Right atrium auricular region (tissue), 2 donors: ENCODE results near the gene CADM1. TPM values are rescaled to one million over a fixed set of nuclear protein-coding genes. Genes with fewer than 3 reads are reported as not detected.

Experiments
- DNase-seq: peaks from one replicate; pipeline ENCODE4 v3.0.0-alpha.2; 2019; ENCODE audit warnings: low spot score
- H3K27ac ChIP-seq, 2 donors: fragments of 200-600 bp; sonication (generic); 1 replicate in 1 of 2; 2 replicates in 1 of 2; pipeline ENCODE4 v1.5.1; 2016 to 2019
- H3K27me3 ChIP-seq, 2 donors: fragments of 200-600 bp; sonication (generic); one replicate each; pipeline versions ENCODE4 v1.5.1 to v1.6.0; 2017 to 2019
- H3K36me3 ChIP-seq: fragments of 200-600 bp; sonication (generic); one replicate; pipeline ENCODE4 v1.5.1; 2016
- H3K4me1 ChIP-seq, 2 donors: fragments of 200-600 bp; sonication (generic); one replicate each; pipeline versions ENCODE4 v1.5.1 to v1.6.0; 2017 to 2019
- H3K4me3 ChIP-seq, 2 donors: fragments of 200-600 bp; sonication (generic); 1 replicate in 1 of 2; 2 replicates in 1 of 2; pipeline ENCODE4 v1.5.1; 2017 to 2019; ENCODE audit warnings: mild to moderate bottlenecking in 1 of 2, moderate library complexity in 1 of 2
- H3K9me3 ChIP-seq, 2 donors: fragments of 200-600 bp; sonication (generic); one replicate each; pipeline ENCODE4 v1.5.1; 2019
- CTCF ChIP-seq, 2 donors: fragments of 200-600 bp; sonication (generic); IDR thresholded peaks; one replicate each; pipeline ENCODE4 v1.5.1; 2019; ENCODE audit warnings: antibody characterized with exemption in 2 of 2
- total RNA-seq, 2 donors: library from RNA; depleted of rRNA; stranded (reverse); fragments of >200 nt; gene quantifications; one replicate each; pipeline ENCODE4 v1.1.0, GENCODE V29; 2016

The CADM1 gene
- total RNA-seq, 2 donors from 2014 or later, result 19.8 to 33.9 TPM

GRCh38 chr11:115155978-115156377, 348.2 kb downstream of the CADM1 start:
- H3K4me3 ChIP-seq, result no peak overlapping the region
- no peaks in the 10 kb centered on the region for H3K27me3 ChIP-seq
- no peak for DNase-seq
- H3K27ac ChIP-seq, result no peak overlapping the region
- H3K9me3 ChIP-seq, result no peaks in the 10 kb centered on the region
- H3K36me3 ChIP-seq, result no peaks in the 10 kb centered on the region
- no peak for TF ChIP-seq CTCF (IDR thresholded peaks at IDR 0.05)
- H3K4me1 ChIP-seq, result no peaks in the 10 kb centered on the region

GRCh38 chr11:115155320-115155719, 348.9 kb downstream of the CADM1 start:
- no peak for TF ChIP-seq CTCF (IDR thresholded peaks at IDR 0.05)
- H3K9me3 ChIP-seq, result no peaks in the 10 kb centered on the region
- no peaks in the 10 kb centered on the region for H3K36me3 ChIP-seq
- no peak overlapping the region for H3K27ac ChIP-seq
- DNase-seq, result no peak
- no peak overlapping the region for H3K4me3 ChIP-seq
- H3K27me3 ChIP-seq, result no peaks in the 10 kb centered on the region
- H3K4me1 ChIP-seq, result no peaks in the 10 kb centered on the region

GRCh38 chr11:115154355-115154736, 349.9 kb downstream of the CADM1 start:
- Histone ChIP-seq H3K27me3 (no peaks in the 10 kb centered on the region), H3K9me3 (no peaks in the 10 kb centered on the region), H3K27ac (no peak overlapping the region), H3K36me3 (no peaks in the 10 kb centered on the region), H3K4me1 (no peaks in the 10 kb centered on the region), H3K4me3 (no peak overlapping the region)
- no peak for TF ChIP-seq CTCF (IDR thresholded peaks at IDR 0.05)
- DNase-seq, result no peak

GRCh38 chr11:115153731-115154354, 350.4 kb downstream of the CADM1 start:
- Histone ChIP-seq H3K27ac (no peak overlapping the region), H3K4me3 (no peak overlapping the region), H3K27me3 (no peaks in the 10 kb centered on the region), H3K4me1 (no peaks in the 10 kb centered on the region), H3K9me3 (no peaks in the 10 kb centered on the region), H3K36me3 (no peaks in the 10 kb centered on the region)
- no peak for DNase-seq
- TF ChIP-seq CTCF (IDR thresholded peaks at IDR 0.05), result no peak

- Histone ChIP-seq H3K4me1 (no peaks in the 10 kb centered on the region), H3K27ac (no peak overlapping the region), H3K36me3 (no peaks in the 10 kb centered on the region), H3K27me3 (no peaks in the 10 kb centered on the region), H3K9me3 (no peaks in the 10 kb centered on the region), H3K4me3 (no peak overlapping the region)
- no peak for TF ChIP-seq CTCF (IDR thresholded peaks at IDR 0.05)
- DNase-seq, result no peak
Measured at GRCh38 chr11:115153135-115153534, 351.1 kb downstream of the CADM1 start.

- no peaks in the 10 kb centered on the region for H3K27me3 ChIP-seq
- H3K4me3 ChIP-seq, result no peak overlapping the region
- no peak for DNase-seq
- no peaks in the 10 kb centered on the region for H3K36me3 ChIP-seq
- no peak for TF ChIP-seq CTCF (IDR thresholded peaks at IDR 0.05)
- H3K27ac ChIP-seq, result no peak overlapping the region
- H3K9me3 ChIP-seq, result no peaks in the 10 kb centered on the region
- H3K4me1 ChIP-seq, result no peaks in the 10 kb centered on the region
Measured at GRCh38 chr11:115151010-115151409, 353.2 kb downstream of the CADM1 start.
